Pancreas (tissue), 10 donors: Measurements from ENCODE around the gene HCST. TPM values are rescaled to one million over a fixed set of nuclear protein-coding genes. Genes with fewer than 3 reads are reported as not detected.

Experiments used
- ATAC-seq, 4 donors: fragments of 200-7000 bp; cut with Tn5 transposase; one replicate each; pipeline versions ENCODE4 v1.8.0 to v1.9.1; 2020; ENCODE audit warnings: mild to moderate bottlenecking in 4 of 4, moderate library complexity in 4 of 4
- DNase-seq, 6 donors: peaks; one replicate each; pipeline ENCODE4 v3.0.0-alpha.2; 2020
- FAIRE-seq: peaks from 2 replicates; lab custom pipeline; 2012; peaks lifted over from hg19 to GRCh38; lab: Jason Lieb, UNC
- H3K27ac ChIP-seq, 4 donors: fragments of 200-600 bp; sonication (generic); 1 replicate in 3 of 4; 2 replicates in 1 of 4; pipeline versions ENCODE4 v1.5.0 to v1.8.0; 2020
- H3K27me3 ChIP-seq, 4 donors: fragments of 200-600 bp; one replicate each; pipeline ENCODE4 v1.8.0; 2021
- H3K36me3 ChIP-seq, 3 donors: fragments of 200-600 bp; sonication (generic) in 1 of 3; one replicate each; pipeline versions ENCODE4 v1.5.0 to v1.8.0; 2020 to 2021
- H3K4me1 ChIP-seq, 3 donors: fragments of 200-600 bp; one replicate each; pipeline ENCODE4 v1.8.0; 2021
- H3K4me3 ChIP-seq, 4 donors: fragments of 200-600 bp; sonication (generic) in 2 of 4; one replicate each; pipeline versions ENCODE4 v1.5.0 to v1.8.0; 2020 to 2021
- H3K9me3 ChIP-seq, 4 donors: fragments of 200-600 bp; one replicate each; pipeline ENCODE4 v1.8.0; 2021
- CTCF ChIP-seq, 4 donors: fragments of 200-600 bp; sonication (generic) in 3 of 4; IDR thresholded peaks; one replicate each; pipeline versions ENCODE4 v1.5.0 to v1.8.0; 2021; ENCODE audit warnings: antibody characterized with exemption in 4 of 4
- WGBS, 2 donors: extraction: QIAGEN DNeasy Blood & Tissue Kit; methylation state at CpG; one replicate each; pipeline ENCODE4 v1.1.7; 2013; 5-methylcytosine and 5-hydroxymethylcytosine counted together
- intact Hi-C, 3 donors: fragments of 100-400 bp; cut with DNase I; formaldehyde crosslinking; loops; one replicate each; pipeline versions ENCODE4 v1.11.1 to v1.14.2; 2022
- polyA plus RNA-seq, 2 donors: library from polyadenylated mRNA; stranded (reverse); fragments of 200-250 nt; gene quantifications; one replicate each; pipeline ENCODE4 v1.2.3, GENCODE V29; 2013
- total RNA-seq, 6 donors: library from RNA; stranded (reverse); fragmentation: NEBNext Ultra II Directional in 4 of 6; extraction: Animal tissue kit (Norgen Biotek cat#: 25700) in 4 of 6; gene quantifications; one replicate each; pipeline versions ENCODE4 v1.2.1 to v1.2.4, GENCODE V29; 2021 to 2023
- donor health status: healthy with polysubstance abuse.
- donor health status: DM: no; HTN: no; CAD: no; lungs with moderate emphysema.
- donor health status: DM: no; HTN: no; CAD: no.
- donor health status: control.
- donor health status: control.
- donor health status: Bipolar disorder and iron deficiency.
- donor health status: DM: yes; HTN: yes; CAD: no.
- donor health status: DM: no; HTN: no; CAD: no.
- donor health status: DM: no; HTN: no; CAD: no.
- donor health status: DM: yes; HTN: yes; CAD: no.

The HCST gene
- total and polyA plus RNA-seq, 8 donors = 0.46 to 10.2 (median 2.2) TPM

- no peaks in the 10 kb centered on the region for H3K9me3 ChIP-seq
- H3K27me3 ChIP-seq = no peaks in the 10 kb centered on the region
- H3K4me1 ChIP-seq = peaks cover 0 to 7% (median 6%) of the 10 kb centered on the region in 3 donors
- intact Hi-C loops = loop anchor here in 2 of 3 donors (10.0 kb wide), 2 partner anchors 51 to 241 kb away; no protein-coding TSS in a partner anchor
- WGBS, 2 donors = 0 to 1% methylated on average over 49 to 64 of the region's 68 CpGs
- peak; percentile 38 to 69 (median 58) for ATAC-seq
- DNase-seq = peak; percentile 54 to 87 (median 67)
- H3K4me3 ChIP-seq = peak within 1 kb of the TSS; percentile 26 to 60 (median 43)
- FAIRE-seq = no peak
- peak within 1 kb of the TSS in 1 of 4 donors; percentile 36 for H3K27ac ChIP-seq
- no peak for TF ChIP-seq CTCF (IDR thresholded peaks at IDR 0.05)
- peaks cover 0 to 5% (median 0%) of the 10 kb centered on the region in 3 donors for H3K36me3 ChIP-seq
Measured at GRCh38 chr19:35935911-35936737, 33.8 kb downstream of the HCST start, which contains the start of gene LRFN3. TSS of gene LRFN3 (plus strand) at chr19:35936374. CDS start at chr19:35939426, 3,052 bp downstream.

- FAIRE-seq (no peak), DNase-seq (no peak), ATAC-seq (no peak)
- Histone ChIP-seq H3K36me3 (peaks cover 0 to 5% (median 0%) of the 10 kb centered on the region in 3 donors), H3K27ac (peak overlapping the region in 1 of 4 donors; percentile 36), H3K4me1 (peaks cover 0 to 7% (median 6%) of the 10 kb centered on the region in 3 donors), H3K9me3 (no peaks in the 10 kb centered on the region), H3K4me3 (peak overlapping the region; percentile 18 to 60 (median 43)), H3K27me3 (no peaks in the 10 kb centered on the region)
- no peak for TF ChIP-seq CTCF (IDR thresholded peaks at IDR 0.05)
- 10 to 14% methylated on average over 11 of the region's 11 CpGs for WGBS, 2 donors
- intact Hi-C loops = loop anchor here in 2 of 3 donors (10.0 kb wide), 2 partner anchors 52 to 242 kb away; no protein-coding TSS in a partner anchor
Measured at GRCh38 chr19:35936738-35937268, 34.5 kb downstream of the HCST start.

- DNase-seq (no peak), FAIRE-seq (no peak), ATAC-seq (peak; percentile 21 to 46 (median 34))
- Histone ChIP-seq H3K9me3 (no peaks in the 10 kb centered on the region), H3K4me1 (peaks cover 0 to 7% (median 6%) of the 10 kb centered on the region in 3 donors), H3K27me3 (no peaks in the 10 kb centered on the region), H3K4me3 (peak overlapping the region; percentile 18 to 60 (median 43)), H3K36me3 (peaks cover 0 to 5% (median 0%) of the 10 kb centered on the region in 3 donors), H3K27ac (no peak overlapping the region)
- intact Hi-C loops = loop anchor here in 2 of 3 donors (10.0 kb wide), 2 partner anchors 53 to 243 kb away; no protein-coding TSS in a partner anchor
- 20 to 28% methylated on average over 14 of the region's 14 CpGs for WGBS, 2 donors
- no peak for TF ChIP-seq CTCF (IDR thresholded peaks at IDR 0.05)
Measured at GRCh38 chr19:35937345-35938281, 35.3 kb downstream of the HCST start.

GRCh38 chr19:35938282-35939224 lies 36.2 kb downstream of the HCST start:
- DNase-seq (no peak), ATAC-seq (no peak), FAIRE-seq (no peak)
- H3K4me1 ChIP-seq = peaks cover 0 to 7% (median 6%) of the 10 kb centered on the region in 3 donors
- no peak overlapping the region for H3K27ac ChIP-seq
- H3K4me3 ChIP-seq = peak overlapping the region in 1 of 4 donors; percentile 60
- WGBS, 2 donors = 76 to 78% methylated on average over 13 of the region's 13 CpGs
- peaks cover 0 to 5% (median 0%) of the 10 kb centered on the region in 3 donors for H3K36me3 ChIP-seq
- no peaks in the 10 kb centered on the region for H3K27me3 ChIP-seq
- no peak for TF ChIP-seq CTCF (IDR thresholded peaks at IDR 0.05)
- no peaks in the 10 kb centered on the region for H3K9me3 ChIP-seq
- intact Hi-C loops = loop anchor here in 2 of 3 donors (10.0 kb wide), 2 partner anchors 54 to 244 kb away; no protein-coding TSS in a partner anchor
